Breast epithelium (tissue), 4 donors: Measurements from ENCODE around the gene ERMP1. TPM values are rescaled to one million over a fixed set of nuclear protein-coding genes. Genes with fewer than 3 reads are reported as not detected.

Experiments used
- DNase-seq, 2 donors: peaks; one replicate each; pipeline ENCODE4 v3.0.0-alpha.2; 2019; ENCODE audit warnings: low spot score in 2 of 2
- H3K27ac ChIP-seq, 2 donors: fragments of 200-600 bp; sonication (generic) in 1 of 2; one replicate each; pipeline ENCODE4 v1.5.1; 2016 to 2019; ENCODE audit warnings: mild to moderate bottlenecking in 1 of 2
- H3K27me3 ChIP-seq, 2 donors: fragments of 200-600 bp; sonication (generic) in 1 of 2; one replicate each; pipeline versions ENCODE4 v1.5.1 to v1.6.0; 2017 to 2019; ENCODE audit warnings: control low read depth in 1 of 2, mild to moderate bottlenecking in 1 of 2
- H3K36me3 ChIP-seq: fragments of 200-600 bp; one replicate; pipeline ENCODE4 v1.5.1; 2019
- H3K4me1 ChIP-seq, 2 donors: fragments of 200-600 bp; sonication (generic); one replicate each; pipeline ENCODE4 v1.5.1; 2016 to 2019; ENCODE audit warnings: control low read depth in 1 of 2
- H3K4me3 ChIP-seq, 3 donors: fragments of 200-600 bp; sonication (generic); 1 replicate in 2 of 3; 2 replicates in 1 of 3; pipeline ENCODE4 v1.5.1; 2016 to 2019; ENCODE audit warnings: mild to moderate bottlenecking in 3 of 3, moderate library complexity in 2 of 3
- H3K9me3 ChIP-seq, 2 donors: fragments of 200-600 bp; sonication (generic) in 1 of 2; one replicate each; pipeline ENCODE4 v1.5.1; 2016 to 2019; ENCODE audit warnings: control low read depth in 1 of 2
- CTCF ChIP-seq, 3 donors: fragments of 450-650 bp; IDR thresholded peaks; one replicate each; pipeline ENCODE4 v1.5.1; 2016 to 2017; ENCODE audit warnings: antibody characterized with exemption in 3 of 3, mild to moderate bottlenecking in 3 of 3, moderate library complexity in 3 of 3
- POLR2A ChIP-seq: fragments of 450-650 bp; IDR thresholded peaks from one replicate; pipeline ENCODE4 v1.6.1; 2016; ENCODE audit warnings: antibody characterized with exemption, mild to moderate bottlenecking, moderate library complexity
- POLR2AphosphoS5 ChIP-seq, 3 donors: sonication (generic); formaldehyde crosslinking; IDR thresholded peaks; one replicate each; pipeline ENCODE4 v1.6.1; 2017; ENCODE audit warnings: antibody characterized with exemption in 3 of 3
- intact Hi-C: fragments of 100-400 bp; cut with DNase I; formaldehyde crosslinking; loops from one replicate; pipeline ENCODE4 v1.15.1; 2023; ENCODE audit warnings: low total_unique reads
- total RNA-seq, 3 donors: library from RNA; depleted of rRNA; stranded (reverse); fragments of >200 nt; gene quantifications; one replicate each; pipeline ENCODE4 v1.1.0, GENCODE V29; 2016

ERMP1 gene
- total RNA-seq, 3 donors from 2014 or later: 12.6 to 39.2 (median 34.1) TPM

- H3K27me3 ChIP-seq: no peaks in the 10 kb centered on the region
- intact Hi-C loops: loop anchor here (10.0 kb wide), 1 partner anchor 355 kb away; no protein-coding TSS in a partner anchor
Measured at GRCh38 chr9:5749306-5749705, 83.6 kb downstream of the ERMP1 start.

GRCh38 chr9:5748438-5748837 lies 84.5 kb downstream of the ERMP1 start:
- H3K36me3 ChIP-seq: peaks cover 4% of the 10 kb centered on the region
- no peak overlapping the region for H3K27ac ChIP-seq
- intact Hi-C loops: loop anchor here (10.0 kb wide), 1 partner anchor 354 kb away; no protein-coding TSS in a partner anchor
- H3K4me1 ChIP-seq: no peaks in the 10 kb centered on the region
- H3K27me3 ChIP-seq: no peaks in the 10 kb centered on the region
- DNase-seq: no peak
- TF ChIP-seq POLR2A: no peak
- no peak for TF ChIP-seq CTCF (IDR thresholded peaks at IDR 0.05)
- TF ChIP-seq POLR2AphosphoS5 (IDR thresholded peaks at IDR 0.05): no peak
- H3K9me3 ChIP-seq: no peaks in the 10 kb centered on the region
- no peak overlapping the region for H3K4me3 ChIP-seq

More at GRCh38 chr9:5749306-5749705, 83.6 kb downstream of the ERMP1 start:
- Histone ChIP-seq H3K9me3 (no peaks in the 10 kb centered on the region), H3K36me3 (peaks cover 4% of the 10 kb centered on the region), H3K4me3 (no peak overlapping the region), H3K4me1 (no peaks in the 10 kb centered on the region), H3K27ac (no peak overlapping the region)
- no peak for DNase-seq
- TF ChIP-seq POLR2A (no peak), POLR2AphosphoS5 (IDR thresholded peaks at IDR 0.05) (no peak), CTCF (IDR thresholded peaks at IDR 0.05) (no peak)

- Histone ChIP-seq H3K27me3 (no peaks in the 10 kb centered on the region), H3K4me1 (no peaks in the 10 kb centered on the region), H3K9me3 (no peaks in the 10 kb centered on the region), H3K4me3 (no peak overlapping the region), H3K27ac (no peak overlapping the region), H3K36me3 (peaks cover 4% of the 10 kb centered on the region)
- intact Hi-C loops: loop anchor here (10.0 kb wide), 1 partner anchor 348 kb away; no protein-coding TSS in a partner anchor
- TF ChIP-seq POLR2A (no peak), POLR2AphosphoS5 (IDR thresholded peaks at IDR 0.05) (no peak), CTCF (IDR thresholded peaks at IDR 0.05) (no peak)
- DNase-seq: no peak
Measured at GRCh38 chr9:5743109-5743508, 89.8 kb downstream of the ERMP1 start.

GRCh38 chr9:5736563-5737346 lies 96.2 kb downstream of the ERMP1 start:
- intact Hi-C loops: no loop called here
- no peak for DNase-seq
- Histone ChIP-seq H3K27ac (no peak overlapping the region), H3K9me3 (no peaks in the 10 kb centered on the region), H3K4me1 (no peaks in the 10 kb centered on the region), H3K4me3 (no peak overlapping the region), H3K36me3 (no peaks in the 10 kb centered on the region), H3K27me3 (no peaks in the 10 kb centered on the region)
- no peak for TF ChIP-seq CTCF (IDR thresholded peaks at IDR 0.05)
- TF ChIP-seq POLR2AphosphoS5 (IDR thresholded peaks at IDR 0.05): no peak
- TF ChIP-seq POLR2A: no peak

- DNase-seq: no peak
- Histone ChIP-seq H3K4me3 (no peak overlapping the region), H3K36me3 (no peaks in the 10 kb centered on the region), H3K27me3 (no peaks in the 10 kb centered on the region), H3K4me1 (no peaks in the 10 kb centered on the region), H3K27ac (no peak overlapping the region), H3K9me3 (no peaks in the 10 kb centered on the region)
- intact Hi-C loops: no loop called here
- TF ChIP-seq CTCF (IDR thresholded peaks at IDR 0.05): no peak
Measured at GRCh38 chr9:5735072-5735471, 97.8 kb downstream of the ERMP1 start.
